ENCODE data around the gene C18orf54. TPM values are rescaled to one million over a fixed set of nuclear protein-coding genes. Genes with fewer than 3 reads are reported as not detected.

Gene C18orf54
- total and polyA plus RNA-seq, 2 donors from 2014 or later = 0.65 to 3.1 TPM

- Histone ChIP-seq H3K27me3 (ENCODE audit: control insufficient read depth, insufficient read depth, low read length) (no peaks in the 10 kb centered on the region), H3K9ac (ENCODE audit: low read length in 3 of 3) (no peak overlapping the region), H3K4me1 (ENCODE audit: control insufficient read depth in 2 of 3, insufficient read depth in 2 of 3, low read depth in 1 of 3, low read length in 3 of 3) (no peaks in the 10 kb centered on the region), H3K27ac (ENCODE audit: low read depth in 2 of 2, low read length in 2 of 2) (no peak overlapping the region), H3K4me3 (ENCODE audit: low read length in 3 of 3) (no peak overlapping the region), H3K9me3 (ENCODE audit: control insufficient read depth in 2 of 3, insufficient read depth in 1 of 3, low read length in 3 of 3) (no peaks in the 10 kb centered on the region), H3K36me3 (ENCODE audit: control insufficient read depth in 2 of 3, insufficient read depth in 3 of 3, low read length in 3 of 3) (no peaks in the 10 kb centered on the region)
- DNase-seq (no peak), FAIRE-seq (no peak)
- intact Hi-C loops (cut with DNase I) = no loop called here
- TF ChIP-seq CTCF (IDR thresholded peaks at IDR 0.05; ENCODE audit: borderline replicate concordance, extremely low read depth, insufficient read depth) = no peak
Measured at GRCh38 chr18:54351186-54351585, 6.5 kb upstream of the C18orf54 start.

DNA sequence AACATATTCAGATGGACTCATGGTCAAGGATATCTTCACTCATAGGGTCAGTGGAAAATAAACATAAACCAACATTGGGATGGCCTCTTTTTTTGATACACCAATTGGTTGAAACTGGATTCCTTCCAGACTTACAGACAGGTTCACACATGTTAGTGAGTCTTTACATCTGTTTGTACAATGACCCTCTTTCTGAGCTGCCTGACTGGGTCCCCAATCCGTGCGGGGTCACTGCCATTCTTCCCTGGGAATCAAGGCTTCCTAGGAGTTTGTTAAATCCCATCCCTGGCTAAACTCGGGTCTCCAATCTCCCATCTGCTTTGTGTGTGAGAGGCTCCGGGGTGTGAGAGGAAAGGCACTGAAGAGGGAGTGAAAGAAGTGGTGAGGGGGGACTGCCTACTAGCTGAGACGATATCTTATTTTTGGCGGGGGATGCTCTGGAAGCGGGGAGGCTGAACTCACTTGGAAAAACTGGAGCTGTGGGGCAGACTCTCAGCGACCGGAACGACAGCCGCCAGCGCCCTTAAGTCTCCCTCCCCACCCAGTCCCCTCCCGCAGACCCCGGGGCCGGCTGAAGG, 535 bp upstream of the C18orf54 start:
- intact Hi-C loops (cut with DNase I) = no loop called here

DNA sequence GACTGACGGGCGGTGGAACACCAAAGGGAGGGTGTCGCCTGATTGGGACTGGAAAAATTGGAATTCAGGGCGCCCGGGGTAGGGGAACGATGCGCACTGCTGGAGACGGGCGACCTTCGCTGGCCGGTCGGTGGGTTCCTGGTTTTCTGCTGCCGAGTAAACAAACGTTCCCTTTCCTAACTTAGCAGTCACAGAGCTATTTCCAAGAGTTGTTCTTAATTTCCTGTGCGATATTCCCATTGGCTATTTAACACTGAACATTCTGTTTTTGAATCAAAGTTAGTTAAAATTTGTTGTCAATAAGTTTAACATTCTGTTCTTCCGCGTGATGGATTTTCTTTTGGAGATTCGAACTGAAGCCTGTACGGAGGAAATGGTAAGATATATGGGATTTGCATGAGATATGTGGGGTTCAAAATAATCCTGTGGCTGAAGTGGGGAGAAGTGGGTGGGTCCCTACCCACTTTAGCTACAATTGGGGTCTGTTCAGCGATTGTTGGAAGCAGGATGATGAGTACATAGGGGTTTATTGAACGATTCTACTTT, 862 bp downstream of the C18orf54 start:
- peak overlapping the region in 2 of 3 donors; percentile 54 to 75 for H3K9ac ChIP-seq (ENCODE audit: low read length in 3 of 3)
- no peaks in the 10 kb centered on the region for H3K9me3 ChIP-seq (ENCODE audit: control insufficient read depth in 2 of 3, insufficient read depth in 1 of 3, low read length in 3 of 3)
- peak overlapping the region; percentile 80 to 90 (median 87) for H3K4me3 ChIP-seq (ENCODE audit: low read length in 3 of 3)
- intact Hi-C loops (cut with DNase I) = no loop called here
- H3K36me3 ChIP-seq (ENCODE audit: control insufficient read depth in 2 of 3, insufficient read depth in 3 of 3, low read length in 3 of 3) = no peaks in the 10 kb centered on the region
- DNase-seq (peak in 1 of 5 donors; percentile 71), FAIRE-seq (no peak)
- no peak for TF ChIP-seq CTCF (IDR thresholded peaks at IDR 0.05; ENCODE audit: borderline replicate concordance, extremely low read depth, insufficient read depth)
- no peaks in the 10 kb centered on the region for H3K4me1 ChIP-seq (ENCODE audit: control insufficient read depth in 2 of 3, insufficient read depth in 2 of 3, low read depth in 1 of 3, low read length in 3 of 3)
- H3K27ac ChIP-seq (ENCODE audit: low read depth in 2 of 2, low read length in 2 of 2) = no peak overlapping the region
- H3K27me3 ChIP-seq (ENCODE audit: control insufficient read depth, insufficient read depth, low read length) = no peaks in the 10 kb centered on the region

More for the DNA sequence above, 535 bp upstream of the C18orf54 start:
- Histone ChIP-seq H3K4me1 (ENCODE audit: control insufficient read depth in 2 of 3, insufficient read depth in 2 of 3, low read depth in 1 of 3, low read length in 3 of 3) (no peaks in the 10 kb centered on the region), H3K9ac (ENCODE audit: low read length in 3 of 3) (peak overlapping the region; percentile 34 to 57 (median 54)), H3K27me3 (ENCODE audit: control insufficient read depth, insufficient read depth, low read length) (no peaks in the 10 kb centered on the region), H3K36me3 (ENCODE audit: control insufficient read depth in 2 of 3, insufficient read depth in 3 of 3, low read length in 3 of 3) (no peaks in the 10 kb centered on the region), H3K27ac (ENCODE audit: low read depth in 2 of 2, low read length in 2 of 2) (no peak overlapping the region), H3K9me3 (ENCODE audit: control insufficient read depth in 2 of 3, insufficient read depth in 1 of 3, low read length in 3 of 3) (no peaks in the 10 kb centered on the region), H3K4me3 (ENCODE audit: low read length in 3 of 3) (peak overlapping the region; percentile 80 to 90 (median 87))
- no peak for TF ChIP-seq CTCF (IDR thresholded peaks at IDR 0.05; ENCODE audit: borderline replicate concordance, extremely low read depth, insufficient read depth)
- FAIRE-seq = no peak
- DNase-seq = no peak

Measured in kidney (tissue), 14 donors.